NT2/D1 (cell line): ENCODE measurements around the gene PLXNA2.

Source experiments
- YY1 ChIP-seq: IDR thresholded peaks from 2 replicates; pipeline ENCODE4 v1.6.1; 2011; ENCODE audit not compliant: insufficient read length, insufficient read depth
- ZNF274 ChIP-seq: IDR thresholded peaks from 2 replicates; pipeline ENCODE4 v1.6.1; 2011; ENCODE audit warnings: mild to moderate bottlenecking, low read depth, low read length

- TF ChIP-seq ZNF274, result no peak
- no peak for TF ChIP-seq YY1
Observed at GRCh38 chr1:208055535-208055934, 188.6 kb downstream of the PLXNA2 start.
